ENCODE data around the gene DLK2.

GRCh38 chr6:43434001-43434840 lies 21.1 kb downstream of the DLK2 start:
- TF ChIP-seq CTCF (IDR thresholded peaks at IDR 0.05; ENCODE audit: low read depth, low read length, poor library complexity, severe bottlenecking) (no peak), EZH2phosphoT487 (IDR thresholded peaks at IDR 0.05; ENCODE audit: borderline replicate concordance, low read length) (no peak)
